ENCODE measurements around the gene FBXO15.

DNA sequence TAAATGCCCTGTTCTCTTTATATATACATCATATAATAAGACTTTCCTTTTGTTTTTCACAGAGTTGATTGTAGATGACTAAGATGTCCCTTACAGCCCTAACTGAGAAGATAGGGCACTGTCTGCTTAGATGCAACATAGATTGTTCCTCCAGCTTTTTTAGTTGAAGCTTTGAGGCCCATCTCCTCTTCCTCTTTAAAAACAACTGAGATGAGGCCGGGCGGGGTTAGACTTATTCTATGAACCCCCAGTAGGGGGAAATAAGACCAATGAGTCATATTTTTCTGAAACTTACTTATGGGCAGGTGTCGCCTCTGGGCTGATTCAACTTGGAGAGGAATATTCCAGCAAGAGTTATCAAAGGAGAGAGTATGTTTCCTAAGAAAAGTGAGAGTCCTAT is 84.6 kb downstream of the FBXO15 start:
- TF ChIP-seq FOXA1 (IDR thresholded peaks at IDR 0.05) (no peak), TAF1 (conservative IDR thresholded peaks at IDR 0.05) (no peak), RAD21 (IDR thresholded peaks at IDR 0.05) (no peak), GABPA (IDR thresholded peaks at IDR 0.05 in 1 of 2, conservative IDR thresholded peaks at IDR 0.05 in 1 of 2) (no peak), RXRA (IDR thresholded peaks at IDR 0.05) (no peak), JUND (IDR thresholded peaks at IDR 0.05) (no peak), EGR1 (IDR thresholded peaks at IDR 0.05; ENCODE audit: low read depth in 2 of 2) (no peak), YY1 (IDR thresholded peaks at IDR 0.05) (no peak)
- TF ChIP-seq, protein P1, sequence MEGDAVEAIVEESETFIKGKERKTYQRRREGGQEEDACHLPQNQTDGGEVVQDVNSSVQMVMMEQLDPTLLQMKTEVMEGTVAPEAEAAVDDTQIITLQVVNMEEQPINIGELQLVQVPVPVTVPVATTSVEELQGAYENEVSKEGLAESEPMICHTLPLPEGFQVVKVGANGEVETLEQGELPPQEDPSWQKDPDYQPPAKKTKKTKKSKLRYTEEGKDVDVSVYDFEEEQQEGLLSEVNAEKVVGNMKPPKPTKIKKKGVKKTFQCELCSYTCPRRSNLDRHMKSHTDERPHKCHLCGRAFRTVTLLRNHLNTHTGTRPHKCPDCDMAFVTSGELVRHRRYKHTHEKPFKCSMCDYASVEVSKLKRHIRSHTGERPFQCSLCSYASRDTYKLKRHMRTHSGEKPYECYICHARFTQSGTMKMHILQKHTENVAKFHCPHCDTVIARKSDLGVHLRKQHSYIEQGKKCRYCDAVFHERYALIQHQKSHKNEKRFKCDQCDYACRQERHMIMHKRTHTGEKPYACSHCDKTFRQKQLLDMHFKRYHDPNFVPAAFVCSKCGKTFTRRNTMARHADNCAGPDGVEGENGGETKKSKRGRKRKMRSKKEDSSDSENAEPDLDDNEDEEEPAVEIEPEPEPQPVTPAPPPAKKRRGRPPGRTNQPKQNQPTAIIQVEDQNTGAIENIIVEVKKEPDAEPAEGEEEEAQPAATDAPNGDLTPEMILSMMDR (IDR thresholded peaks at IDR 0.05; ENCODE audit: low read depth, low read length, missing input control): no peak
- TF ChIP-seq, protein P2, sequence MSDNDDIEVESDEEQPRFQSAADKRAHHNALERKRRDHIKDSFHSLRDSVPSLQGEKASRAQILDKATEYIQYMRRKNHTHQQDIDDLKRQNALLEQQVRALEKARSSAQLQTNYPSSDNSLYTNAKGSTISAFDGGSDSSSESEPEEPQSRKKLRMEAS (IDR thresholded peaks at IDR 0.05): no peak
- TF ChIP-seq, protein P3, sequence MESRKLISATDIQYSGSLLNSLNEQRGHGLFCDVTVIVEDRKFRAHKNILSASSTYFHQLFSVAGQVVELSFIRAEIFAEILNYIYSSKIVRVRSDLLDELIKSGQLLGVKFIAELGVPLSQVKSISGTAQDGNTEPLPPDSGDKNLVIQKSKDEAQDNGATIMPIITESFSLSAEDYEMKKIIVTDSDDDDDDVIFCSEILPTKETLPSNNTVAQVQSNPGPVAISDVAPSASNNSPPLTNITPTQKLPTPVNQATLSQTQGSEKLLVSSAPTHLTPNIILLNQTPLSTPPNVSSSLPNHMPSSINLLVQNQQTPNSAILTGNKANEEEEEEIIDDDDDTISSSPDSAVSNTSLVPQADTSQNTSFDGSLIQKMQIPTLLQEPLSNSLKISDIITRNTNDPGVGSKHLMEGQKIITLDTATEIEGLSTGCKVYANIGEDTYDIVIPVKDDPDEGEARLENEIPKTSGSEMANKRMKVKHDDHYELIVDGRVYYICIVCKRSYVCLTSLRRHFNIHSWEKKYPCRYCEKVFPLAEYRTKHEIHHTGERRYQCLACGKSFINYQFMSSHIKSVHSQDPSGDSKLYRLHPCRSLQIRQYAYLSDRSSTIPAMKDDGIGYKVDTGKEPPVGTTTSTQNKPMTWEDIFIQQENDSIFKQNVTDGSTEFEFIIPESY (IDR thresholded peaks at IDR 0.05): no peak
- TF ChIP-seq, protein P4, sequence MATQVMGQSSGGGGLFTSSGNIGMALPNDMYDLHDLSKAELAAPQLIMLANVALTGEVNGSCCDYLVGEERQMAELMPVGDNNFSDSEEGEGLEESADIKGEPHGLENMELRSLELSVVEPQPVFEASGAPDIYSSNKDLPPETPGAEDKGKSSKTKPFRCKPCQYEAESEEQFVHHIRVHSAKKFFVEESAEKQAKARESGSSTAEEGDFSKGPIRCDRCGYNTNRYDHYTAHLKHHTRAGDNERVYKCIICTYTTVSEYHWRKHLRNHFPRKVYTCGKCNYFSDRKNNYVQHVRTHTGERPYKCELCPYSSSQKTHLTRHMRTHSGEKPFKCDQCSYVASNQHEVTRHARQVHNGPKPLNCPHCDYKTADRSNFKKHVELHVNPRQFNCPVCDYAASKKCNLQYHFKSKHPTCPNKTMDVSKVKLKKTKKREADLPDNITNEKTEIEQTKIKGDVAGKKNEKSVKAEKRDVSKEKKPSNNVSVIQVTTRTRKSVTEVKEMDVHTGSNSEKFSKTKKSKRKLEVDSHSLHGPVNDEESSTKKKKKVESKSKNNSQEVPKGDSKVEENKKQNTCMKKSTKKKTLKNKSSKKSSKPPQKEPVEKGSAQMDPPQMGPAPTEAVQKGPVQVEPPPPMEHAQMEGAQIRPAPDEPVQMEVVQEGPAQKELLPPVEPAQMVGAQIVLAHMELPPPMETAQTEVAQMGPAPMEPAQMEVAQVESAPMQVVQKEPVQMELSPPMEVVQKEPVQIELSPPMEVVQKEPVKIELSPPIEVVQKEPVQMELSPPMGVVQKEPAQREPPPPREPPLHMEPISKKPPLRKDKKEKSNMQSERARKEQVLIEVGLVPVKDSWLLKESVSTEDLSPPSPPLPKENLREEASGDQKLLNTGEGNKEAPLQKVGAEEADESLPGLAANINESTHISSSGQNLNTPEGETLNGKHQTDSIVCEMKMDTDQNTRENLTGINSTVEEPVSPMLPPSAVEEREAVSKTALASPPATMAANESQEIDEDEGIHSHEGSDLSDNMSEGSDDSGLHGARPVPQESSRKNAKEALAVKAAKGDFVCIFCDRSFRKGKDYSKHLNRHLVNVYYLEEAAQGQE (IDR thresholded peaks at IDR 0.05): no peak
- TF ChIP-seq, protein P5, sequence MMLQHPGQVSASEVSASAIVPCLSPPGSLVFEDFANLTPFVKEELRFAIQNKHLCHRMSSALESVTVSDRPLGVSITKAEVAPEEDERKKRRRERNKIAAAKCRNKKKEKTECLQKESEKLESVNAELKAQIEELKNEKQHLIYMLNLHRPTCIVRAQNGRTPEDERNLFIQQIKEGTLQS (IDR thresholded peaks at IDR 0.05): no peak

Measured in liver (tissue), 3 donors.